Activated CD4-positive, alpha-beta T cell treated with anti-CD3 and anti-CD28 coated beads, Interleukin-2, amount 10 ng/mL, durations not matched to agents 7 days and 5 days (primary cell): Measurements from ENCODE around the gene EFNA2. TPM values are rescaled to one million over a fixed set of nuclear protein-coding genes. Genes with fewer than 3 reads are reported as not detected.

ENCODE experiments used
- CTCF ChIA-PET: fragments of 350-600 bp; sonication (Branson Sonifier 250); formaldehyde crosslinking; loops from one replicate; lab custom pipeline; 2021; ENCODE audit warnings: antibody characterized with exemption; lab: Charles Lee
- POLR2A ChIA-PET: fragments of 350-600 bp; sonication (Branson Sonifier 250); formaldehyde crosslinking; loops from one replicate; lab custom pipeline; 2021; ENCODE audit warnings: antibody characterized with exemption; lab: Charles Lee
- DNase-seq: peaks from one replicate; pipeline ENCODE4 v3.0.0-alpha.2; 2020
- H3K27ac Mint-ChIP-seq: one replicate; pipeline ENCODE4 v1.8.0; 2021; ENCODE audit warnings: mild to moderate bottlenecking, moderate library complexity, mixed read lengths
- H3K27me3 Mint-ChIP-seq: one replicate; pipeline ENCODE4 v1.8.0; 2021; ENCODE audit warnings: mixed read lengths
- H3K36me3 Mint-ChIP-seq: one replicate; pipeline ENCODE4 v1.8.0; 2021; ENCODE audit warnings: low read depth, mixed read lengths
- H3K4me1 Mint-ChIP-seq: one replicate; pipeline ENCODE4 v1.8.0; 2021; ENCODE audit warnings: mixed read lengths
- H3K4me3 Mint-ChIP-seq: one replicate; pipeline ENCODE4 v1.8.0; 2021; ENCODE audit warnings: mild to moderate bottlenecking, moderate library complexity, mixed read lengths
- H3K9me3 Mint-ChIP-seq: one replicate; pipeline ENCODE4 v1.8.0; 2021; ENCODE audit warnings: mixed read lengths
- total RNA-seq, 2 experiments: library from RNA; stranded (reverse); gene quantifications; one replicate each; pipeline ENCODE4 v1.2.3, GENCODE V29; 2021

The EFNA2 gene
- total RNA-seq, 2 experiments from 2014 or later: not detected

DNA sequence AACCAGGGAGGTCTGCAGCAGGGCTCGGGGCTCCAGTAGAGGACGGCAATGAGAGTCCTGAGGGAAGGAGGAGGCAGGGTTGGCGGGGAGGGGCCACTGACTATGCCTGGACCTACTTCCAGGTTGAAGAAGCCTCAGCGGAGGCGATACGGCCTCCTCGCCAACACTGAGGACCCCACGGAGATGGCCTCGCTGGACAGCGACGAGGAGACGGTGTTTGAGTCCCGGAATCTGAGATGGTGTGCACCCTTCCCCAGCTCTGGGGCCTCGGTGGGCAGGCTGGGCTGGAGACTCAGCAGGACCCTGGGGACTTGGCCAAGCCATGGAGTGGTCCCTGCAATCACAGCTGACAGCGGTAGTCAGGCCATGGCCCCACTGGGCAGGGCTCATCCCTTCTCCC is 8.6 kb upstream of the EFNA2 start:
- ChIA-PET CTCF (no interaction called here), POLR2A (no interaction called here)
- peak overlapping the region; percentile 88 for H3K4me3 Mint-ChIP-seq
- H3K9me3 Mint-ChIP-seq: no peaks in the 10 kb centered on the region
- H3K36me3 Mint-ChIP-seq: peaks cover 42% of the 10 kb centered on the region
- no peaks in the 10 kb centered on the region for H3K27me3 Mint-ChIP-seq
- peaks cover 40% of the 10 kb centered on the region for H3K4me1 Mint-ChIP-seq
- no peak for DNase-seq
- H3K27ac Mint-ChIP-seq: peak overlapping the region; percentile 97

DNA sequence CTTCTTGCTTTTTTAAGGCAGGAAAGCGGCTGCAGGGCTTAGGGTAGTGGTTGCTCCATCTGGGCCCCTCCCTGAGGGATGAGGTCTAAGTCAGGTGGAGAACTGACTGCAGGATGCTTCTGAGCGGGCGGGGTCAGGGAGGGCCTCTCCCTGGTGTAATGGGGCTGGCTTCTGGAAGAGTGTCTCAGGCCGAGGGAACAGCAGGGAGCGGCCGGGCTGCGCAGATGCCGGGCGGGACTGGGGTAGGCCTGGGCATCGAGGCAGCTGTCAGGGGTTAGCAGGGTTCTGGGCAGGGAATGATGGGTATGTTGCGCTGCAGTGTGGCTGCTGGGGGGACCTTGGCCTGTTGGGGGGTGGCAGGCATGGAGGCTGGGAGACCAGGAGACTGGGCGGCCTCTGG is 7.6 kb upstream of the EFNA2 start:
- POLR2A ChIA-PET: no interaction called here
- H3K36me3 Mint-ChIP-seq: peaks cover 32% of the 10 kb centered on the region
- peaks cover 31% of the 10 kb centered on the region for H3K4me1 Mint-ChIP-seq
- H3K9me3 Mint-ChIP-seq: no peaks in the 10 kb centered on the region
- CTCF ChIA-PET: interaction anchor here (1.0 kb wide), 1 partner anchor 88 kb away, joined by 3 read pairs; no protein-coding TSS in a partner anchor
- no peaks in the 10 kb centered on the region for H3K27me3 Mint-ChIP-seq
- H3K4me3 Mint-ChIP-seq: peak overlapping the region; percentile 6
- peak overlapping the region; percentile 66 for H3K27ac Mint-ChIP-seq
- no peak for DNase-seq

DNA sequence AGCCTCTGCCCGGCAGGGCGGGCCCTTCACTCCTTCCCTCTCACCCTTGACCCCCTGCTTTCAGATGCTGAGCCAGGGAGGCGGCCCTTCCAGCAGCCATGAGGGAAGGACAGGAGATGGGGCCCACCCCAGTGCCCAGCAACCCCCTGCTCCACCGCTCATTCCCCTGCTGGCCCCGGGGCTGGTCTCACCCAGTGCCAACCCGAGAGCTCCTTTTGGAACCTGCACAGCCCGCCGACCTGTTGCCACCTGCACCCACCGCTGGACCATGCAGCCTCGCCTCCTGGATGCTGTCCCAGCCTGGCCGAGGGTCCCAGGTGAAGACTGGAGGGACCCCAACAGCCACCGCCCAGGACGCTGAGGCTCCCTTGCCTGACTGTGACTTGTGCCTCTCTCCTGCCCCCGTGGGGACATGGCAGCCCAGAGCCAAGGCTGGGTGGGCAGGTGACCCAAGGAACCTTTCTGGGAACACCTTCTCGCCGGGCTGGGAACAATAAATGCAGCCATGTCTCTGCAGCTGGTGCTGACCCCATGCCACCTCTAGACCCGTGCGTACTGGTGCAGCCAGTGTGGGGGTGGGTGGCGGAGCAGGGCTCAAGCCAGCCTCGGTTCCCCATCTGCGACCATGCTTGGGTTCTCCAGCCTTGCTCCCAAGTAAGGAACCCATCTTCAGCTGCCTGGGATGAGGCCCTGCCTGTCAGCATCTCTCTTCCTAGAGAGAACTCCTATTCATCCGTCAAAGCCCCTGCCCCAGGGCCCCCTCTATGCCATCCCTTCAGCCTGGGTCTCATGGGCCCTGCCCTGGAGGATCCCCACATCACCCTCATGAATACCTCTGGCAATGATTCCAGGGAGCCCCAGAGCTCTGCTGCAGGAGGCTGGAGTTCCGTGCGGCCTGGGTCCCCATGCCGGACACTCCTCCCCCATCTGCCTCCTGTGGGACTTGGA is 6.7 kb upstream of the EFNA2 start:
- Mint-ChIP-seq H3K27me3 (no peaks in the 10 kb centered on the region), H3K9me3 (no peaks in the 10 kb centered on the region), H3K36me3 (peaks cover 26% of the 10 kb centered on the region), H3K4me3 (no peak overlapping the region), H3K27ac (no peak overlapping the region), H3K4me1 (peaks cover 24% of the 10 kb centered on the region)
- POLR2A ChIA-PET: no interaction called here
- no peak for DNase-seq
- CTCF ChIA-PET: interaction anchor here (0.6 to 2.1 kb wide), 10 partner anchors 10 to 504 kb away, joined by 3 to 14 read pairs (median 4); partner anchors contain the start of genes CIRBP and NDUFS7

DNA sequence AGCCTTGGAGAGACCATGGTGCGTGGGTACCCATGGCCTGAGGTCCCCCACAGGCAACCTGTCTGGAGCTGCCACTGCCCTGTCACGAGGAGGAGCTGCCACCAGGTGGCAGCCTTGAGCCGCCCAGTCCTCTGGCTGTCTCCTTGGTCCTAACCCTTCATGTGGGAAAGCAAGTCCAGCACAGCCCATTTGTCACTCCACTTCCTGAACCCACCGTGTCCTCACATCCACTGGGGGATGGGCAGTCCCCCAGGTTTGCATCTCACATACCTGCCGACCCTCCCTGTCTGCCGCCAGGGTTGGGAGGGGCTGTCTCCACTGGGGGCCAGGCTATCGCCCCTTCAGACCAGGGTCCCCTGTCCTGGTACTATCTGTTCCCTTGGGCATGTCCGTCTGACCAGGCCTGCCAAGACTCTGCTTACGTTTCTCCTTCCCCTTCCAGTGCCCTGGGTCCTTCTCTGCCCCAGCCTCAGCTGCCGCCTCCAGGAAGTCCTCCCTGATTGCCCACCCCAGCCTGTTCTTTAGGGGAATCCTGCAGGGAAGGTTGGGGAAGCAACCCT is 5.8 kb upstream of the EFNA2 start:
- CTCF ChIA-PET: interaction anchor here (0.6 to 2.1 kb wide), 14 partner anchors 11 to 626 kb away, joined by 3 to 14 read pairs (median 4); partner anchors contain the start of genes CIRBP and NDUFS7
- DNase-seq: peak; percentile 80
- POLR2A ChIA-PET: interaction anchor here (0.6 kb wide), 1 partner anchor 124 kb away, joined by 7 read pairs; no protein-coding TSS in a partner anchor
- peak overlapping the region; percentile 60 for H3K27ac Mint-ChIP-seq
- no peak overlapping the region for H3K4me3 Mint-ChIP-seq
- peaks cover 21% of the 10 kb centered on the region for H3K4me1 Mint-ChIP-seq
- H3K9me3 Mint-ChIP-seq: no peaks in the 10 kb centered on the region
- peaks cover 8% of the 10 kb centered on the region for H3K27me3 Mint-ChIP-seq
- H3K36me3 Mint-ChIP-seq: peaks cover 20% of the 10 kb centered on the region

DNA sequence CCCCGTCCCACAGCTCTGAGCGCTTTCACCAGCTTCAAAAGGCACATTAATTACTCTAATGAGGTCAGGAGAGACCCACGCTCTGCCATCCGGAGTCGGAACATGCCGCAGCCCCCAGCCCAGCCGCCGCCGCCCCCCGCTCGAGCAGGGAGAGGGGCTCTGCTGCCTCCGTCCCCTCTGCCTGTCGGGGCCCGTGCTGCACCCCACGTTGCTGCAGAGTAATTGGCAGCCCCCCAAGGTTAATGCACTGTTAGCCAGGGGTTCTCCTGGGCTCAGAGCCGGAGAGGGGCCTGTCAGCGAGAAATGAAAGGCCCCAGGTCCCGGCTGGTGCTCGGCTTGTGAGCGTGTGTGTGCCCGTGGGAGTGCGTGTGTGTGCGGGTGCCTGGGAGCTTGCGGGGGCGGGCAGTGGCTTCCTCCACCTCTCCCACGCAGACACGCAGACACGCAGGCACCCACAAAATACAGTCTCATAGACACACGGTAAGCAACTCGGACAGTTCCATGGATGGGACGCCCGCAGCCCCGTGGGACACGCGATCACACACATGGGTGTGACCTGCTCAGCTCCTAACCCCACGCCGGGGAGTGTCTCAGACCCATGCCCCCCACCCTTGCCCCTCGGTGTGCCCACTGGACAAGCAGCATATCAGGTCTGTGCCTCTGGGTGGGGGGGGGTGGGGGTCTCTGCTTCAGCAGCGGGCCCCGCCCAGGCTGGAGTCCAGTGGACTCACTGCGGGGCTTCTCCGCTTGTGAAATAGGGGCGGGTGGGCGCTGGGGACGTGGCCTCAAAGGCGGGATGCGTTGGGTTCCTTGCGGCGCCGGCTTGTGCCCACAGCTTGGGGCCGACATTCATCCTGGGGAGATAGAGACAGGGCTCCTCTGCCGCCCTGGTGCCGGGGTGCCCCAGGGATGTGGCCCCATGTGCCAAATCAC is 4.8 kb upstream of the EFNA2 start:
- Mint-ChIP-seq H3K36me3 (peaks cover 20% of the 10 kb centered on the region), H3K27ac (no peak overlapping the region), H3K9me3 (no peaks in the 10 kb centered on the region), H3K27me3 (peaks cover 14% of the 10 kb centered on the region), H3K4me3 (no peak overlapping the region), H3K4me1 (peaks cover 23% of the 10 kb centered on the region)
- DNase-seq: no peak
- ChIA-PET CTCF (interaction anchor here (0.6 to 2.1 kb wide), 4 partner anchors 12 to 640 kb away, joined by 3 to 14 read pairs (median 6); partner anchors contain the start of gene CIRBP), POLR2A (interaction anchor here (0.7 kb wide), 1 partner anchor 9 kb away, joined by 3 read pairs; no protein-coding TSS in a partner anchor)

DNA sequence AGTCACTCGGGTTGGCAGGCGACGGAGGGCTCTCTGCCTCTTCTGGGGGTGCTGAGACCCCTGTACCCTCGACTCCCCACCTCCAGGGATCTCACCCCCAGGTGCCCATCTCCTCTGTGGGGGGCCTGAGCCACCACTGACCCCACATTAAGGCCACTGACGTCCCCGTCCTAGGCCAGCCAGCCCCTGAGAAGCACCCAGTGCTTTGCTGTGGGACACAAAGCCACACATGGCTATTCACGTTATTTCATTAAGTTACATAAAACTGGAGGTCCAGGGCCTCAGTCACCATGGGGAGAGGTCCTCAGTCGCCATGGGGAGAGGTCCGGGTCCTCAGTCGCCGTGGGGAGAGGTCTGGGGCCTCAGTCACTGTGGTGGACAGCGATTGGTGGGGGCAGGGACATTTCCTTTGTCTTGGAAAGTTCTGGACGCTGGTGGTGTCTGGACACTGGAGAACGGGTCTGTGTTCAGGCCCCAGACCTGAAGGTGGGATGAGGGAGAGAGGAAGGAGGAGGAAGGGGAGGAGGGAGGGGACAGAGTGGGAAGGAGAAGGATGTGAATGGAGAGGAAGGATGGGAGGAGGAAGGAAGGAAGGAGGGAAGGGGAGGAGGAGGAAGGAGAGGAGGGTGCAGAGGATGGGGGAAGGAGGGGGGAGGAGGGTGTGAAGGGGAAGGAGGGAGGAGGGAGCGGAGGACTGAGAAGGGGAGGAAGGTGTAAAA is 3.9 kb upstream of the EFNA2 start:
- Mint-ChIP-seq H3K4me1 (peaks cover 22% of the 10 kb centered on the region), H3K27me3 (peaks cover 17% of the 10 kb centered on the region), H3K27ac (peak overlapping the region; percentile 46), H3K36me3 (peaks cover 17% of the 10 kb centered on the region), H3K4me3 (no peak overlapping the region), H3K9me3 (no peaks in the 10 kb centered on the region)
- ChIA-PET POLR2A (no interaction called here), CTCF (no interaction called here)
- no peak for DNase-seq

DNA sequence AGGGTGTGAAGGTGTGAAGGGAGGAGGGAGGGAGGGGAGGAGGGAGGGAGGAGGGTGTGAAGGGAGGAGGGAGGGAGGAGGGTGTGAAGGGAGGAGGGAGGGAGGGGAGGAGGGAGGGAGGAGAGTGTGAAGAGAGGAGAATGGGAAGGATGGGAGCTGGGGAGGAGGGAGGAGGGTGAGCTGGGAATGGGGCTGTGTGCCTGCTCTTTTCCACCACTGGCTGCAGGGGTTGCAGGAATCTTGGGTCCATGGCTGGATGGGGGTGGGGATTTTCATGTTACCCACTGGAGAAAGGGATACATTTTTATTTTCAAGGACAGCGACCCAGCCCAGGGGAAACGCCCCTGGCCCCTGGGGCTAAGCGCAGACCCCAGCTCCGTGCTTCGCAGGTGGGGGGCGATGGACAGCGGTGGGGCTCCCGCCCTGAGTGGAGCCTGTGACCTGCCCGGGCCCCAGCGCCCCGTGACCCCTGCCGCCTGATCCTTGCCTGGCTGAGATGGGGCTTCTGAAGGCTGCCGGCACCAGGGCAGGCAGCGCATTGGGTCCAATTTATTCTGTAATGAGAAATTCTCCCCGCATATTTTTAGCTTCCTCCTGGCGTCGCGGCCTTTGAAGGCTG is 3.0 kb upstream of the EFNA2 start:
- Mint-ChIP-seq H3K4me1 (peaks cover 19% of the 10 kb centered on the region), H3K36me3 (peaks cover 14% of the 10 kb centered on the region), H3K9me3 (no peaks in the 10 kb centered on the region), H3K27ac (no peak overlapping the region), H3K4me3 (no peak overlapping the region), H3K27me3 (peaks cover 18% of the 10 kb centered on the region)
- POLR2A ChIA-PET: no interaction called here
- DNase-seq: no peak
- CTCF ChIA-PET: no interaction called here

DNA sequence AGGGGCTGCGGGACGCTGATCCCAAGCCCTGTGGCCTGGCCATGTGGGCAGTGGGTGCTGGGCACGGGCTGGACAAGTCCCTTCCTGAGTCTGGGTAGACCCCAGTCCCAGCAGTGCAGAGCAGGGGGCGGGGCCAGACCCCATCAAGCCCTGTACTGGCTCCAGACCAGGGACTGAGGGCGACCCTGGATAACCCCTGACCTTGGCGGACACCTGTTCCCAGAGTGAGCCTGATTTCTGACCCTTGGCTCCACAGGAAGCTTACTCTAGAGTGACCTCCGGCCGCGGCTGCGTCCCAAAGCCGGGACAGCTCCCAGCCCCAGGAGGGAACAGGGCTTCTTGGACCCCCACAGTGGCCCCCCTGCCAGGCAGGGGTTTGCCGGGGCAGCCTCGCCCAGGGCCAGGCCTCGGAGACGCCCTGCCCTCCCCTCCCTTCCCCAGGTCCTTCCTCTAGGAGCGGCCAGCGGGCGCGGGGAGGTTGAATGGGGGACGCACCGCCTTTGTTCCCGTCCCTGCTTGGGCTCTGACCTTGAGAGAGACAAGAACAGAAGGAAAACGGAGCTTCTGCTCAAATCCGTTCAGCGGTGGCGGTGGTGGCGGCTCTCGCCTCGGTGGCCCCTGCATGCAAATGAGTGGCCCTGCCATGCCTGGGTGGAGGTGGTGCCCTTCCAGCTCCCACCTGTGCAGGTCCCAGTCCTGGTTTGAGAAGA is 2.3 kb upstream of the EFNA2 start:
- no peak overlapping the region for H3K4me3 Mint-ChIP-seq
- no peaks in the 10 kb centered on the region for H3K9me3 Mint-ChIP-seq
- POLR2A ChIA-PET: no interaction called here
- H3K27me3 Mint-ChIP-seq: peaks cover 22% of the 10 kb centered on the region
- H3K27ac Mint-ChIP-seq: no peak overlapping the region
- H3K36me3 Mint-ChIP-seq: peaks cover 10% of the 10 kb centered on the region
- CTCF ChIA-PET: interaction anchor here (0.6 kb wide), 1 partner anchor 333 kb away, joined by 3 read pairs; no protein-coding TSS in a partner anchor
- DNase-seq: no peak
- peaks cover 13% of the 10 kb centered on the region for H3K4me1 Mint-ChIP-seq

DNA sequence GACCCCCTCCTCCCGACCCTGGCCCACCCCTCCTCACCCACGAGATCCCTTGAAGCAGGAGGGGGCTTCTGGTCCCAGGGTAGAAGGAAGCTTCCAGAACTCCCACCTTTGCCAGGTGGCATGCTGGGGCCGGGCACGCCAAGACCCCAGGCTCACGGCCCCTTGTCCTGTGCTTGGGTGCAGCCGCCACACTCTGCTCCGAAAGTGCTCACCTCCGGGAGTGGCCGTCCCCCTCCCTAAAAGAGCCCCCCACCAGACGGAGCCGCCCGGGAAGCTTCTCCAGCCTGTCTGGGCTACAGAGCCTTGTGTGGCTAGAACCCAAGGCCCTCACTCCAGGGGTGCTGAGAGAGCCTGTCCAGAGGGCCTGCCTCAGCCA is 1.8 kb upstream of the EFNA2 start:
- CTCF ChIA-PET: interaction anchor here (0.6 kb wide), 1 partner anchor 333 kb away, joined by 3 read pairs; no protein-coding TSS in a partner anchor

DNA sequence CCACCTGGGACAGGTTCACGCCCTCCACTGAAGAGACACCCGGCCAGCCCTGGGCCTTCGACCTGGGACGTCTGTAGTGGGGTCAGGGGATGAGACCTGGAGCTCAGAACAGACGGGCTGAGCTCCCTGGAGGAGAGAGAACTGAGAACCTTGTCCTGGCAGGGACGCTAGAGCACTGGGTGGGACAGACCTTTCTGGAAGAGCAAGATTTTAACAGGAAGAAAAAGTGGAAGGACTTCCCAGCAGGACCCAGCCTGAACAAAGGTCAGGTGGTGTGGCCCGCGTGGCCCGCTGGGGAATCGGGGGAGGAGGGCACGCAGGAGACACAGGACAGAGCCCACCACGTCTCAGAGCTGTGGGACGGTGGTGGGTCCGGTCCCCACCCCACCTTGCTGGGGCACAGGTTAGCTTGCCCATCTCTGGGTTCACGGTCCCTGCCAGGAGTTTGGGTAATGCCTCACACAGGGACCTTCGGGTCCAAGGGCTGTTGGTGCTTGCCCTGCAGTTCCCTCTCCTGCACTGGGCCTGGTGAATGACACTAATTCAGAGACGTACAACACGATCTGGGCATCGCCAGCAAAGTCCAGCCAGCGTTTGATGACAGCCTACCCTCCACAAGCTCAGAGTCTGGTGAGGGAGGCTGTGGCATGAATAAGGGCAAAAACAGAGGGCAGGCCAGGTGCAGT is 1.2 kb upstream of the EFNA2 start:
- peaks cover 10% of the 10 kb centered on the region for H3K36me3 Mint-ChIP-seq
- peaks cover 13% of the 10 kb centered on the region for H3K4me1 Mint-ChIP-seq
- ChIA-PET POLR2A (no interaction called here), CTCF (interaction anchor here (0.7 kb wide), 1 partner anchor 153 kb away, joined by 3 read pairs; no protein-coding TSS in a partner anchor)
- H3K27me3 Mint-ChIP-seq: peaks cover 22% of the 10 kb centered on the region
- no peaks in the 10 kb centered on the region for H3K9me3 Mint-ChIP-seq
- H3K27ac Mint-ChIP-seq: no peak overlapping the region
- no peak overlapping the region for H3K4me3 Mint-ChIP-seq
- no peak for DNase-seq

More for the DNA sequence above, 1.8 kb upstream of the EFNA2 start:
- Mint-ChIP-seq H3K4me3 (no peak overlapping the region), H3K27me3 (peaks cover 22% of the 10 kb centered on the region), H3K4me1 (peaks cover 13% of the 10 kb centered on the region), H3K27ac (no peak overlapping the region), H3K9me3 (no peaks in the 10 kb centered on the region), H3K36me3 (peaks cover 10% of the 10 kb centered on the region)
- POLR2A ChIA-PET: no interaction called here
- DNase-seq: no peak
